Liver (tissue), 3 donors: Measurements from ENCODE around the gene TBC1D10A.

Source experiments
- FOXA1 ChIP-seq: IDR thresholded peaks from 2 replicates; pipeline ENCODE4 v1.6.1; 2016; ENCODE audit warnings: antibody characterized with exemption
- GABPA ChIP-seq, 2 donors: IDR thresholded peaks in 1 of 2; conservative IDR thresholded peaks in 1 of 2; 2 replicates each; pipeline ENCODE4 v1.6.1; 2016; ENCODE audit warnings: antibody characterized with exemption in 2 of 2, mild to moderate bottlenecking in 1 of 2, moderate library complexity in 1 of 2
- JUND ChIP-seq, 2 donors: IDR thresholded peaks; 2 replicates each; pipeline ENCODE4 v1.6.1; 2016; ENCODE audit warnings: antibody characterized with exemption in 2 of 2
- NR2F2 ChIP-seq: IDR thresholded peaks from 2 replicates; pipeline ENCODE4 v1.6.1; 2016; ENCODE audit warnings: antibody characterized with exemption
- RAD21 ChIP-seq, 2 donors: IDR thresholded peaks; 2 replicates each; pipeline ENCODE4 v1.6.1; 2016; ENCODE audit warnings: antibody characterized with exemption in 2 of 2, mild to moderate bottlenecking in 2 of 2
- RXRA ChIP-seq, 2 donors: IDR thresholded peaks; 2 replicates each; pipeline ENCODE4 v1.6.1; 2017 to 2018; ENCODE audit warnings: antibody characterized with exemption in 2 of 2, mild to moderate bottlenecking in 1 of 2
- TAF1 ChIP-seq: conservative IDR thresholded peaks from 2 replicates; pipeline ENCODE4 v1.6.1; 2016; ENCODE audit warnings: antibody characterized with exemption, mild to moderate bottlenecking
- YY1 ChIP-seq: IDR thresholded peaks from 2 replicates; pipeline ENCODE4 v1.6.1; 2016; ENCODE audit warnings: antibody characterized with exemption, mild to moderate bottlenecking
- TF ChIP-seq, protein P1 (sequence below): fragments of 150-350 bp; IDR thresholded peaks from 2 replicates; pipeline ENCODE4 v1.5.1; 2017; ENCODE audit warnings: improper control_type of control experiment, low read depth, low read length; ENCODE audit not compliant: missing input control
- TF ChIP-seq, protein P2 (sequence below): IDR thresholded peaks from 2 replicates; pipeline ENCODE4 v1.6.1; 2016; ENCODE audit warnings: antibody characterized with exemption
- TF ChIP-seq, protein P3 (sequence below): IDR thresholded peaks from 2 replicates; pipeline ENCODE4 v1.6.1; 2016; ENCODE audit warnings: antibody characterized with exemption
- TF ChIP-seq, protein P4 (sequence below): IDR thresholded peaks from 2 replicates; pipeline ENCODE4 v1.6.1; 2016; ENCODE audit warnings: antibody characterized with exemption, mild to moderate bottlenecking
- TF ChIP-seq, protein P5 (sequence below): IDR thresholded peaks from 2 replicates; pipeline ENCODE4 v1.6.1; 2016; ENCODE audit warnings: antibody characterized with exemption
- donor health status: healthy.
- donor health status: healthy.

DNA sequence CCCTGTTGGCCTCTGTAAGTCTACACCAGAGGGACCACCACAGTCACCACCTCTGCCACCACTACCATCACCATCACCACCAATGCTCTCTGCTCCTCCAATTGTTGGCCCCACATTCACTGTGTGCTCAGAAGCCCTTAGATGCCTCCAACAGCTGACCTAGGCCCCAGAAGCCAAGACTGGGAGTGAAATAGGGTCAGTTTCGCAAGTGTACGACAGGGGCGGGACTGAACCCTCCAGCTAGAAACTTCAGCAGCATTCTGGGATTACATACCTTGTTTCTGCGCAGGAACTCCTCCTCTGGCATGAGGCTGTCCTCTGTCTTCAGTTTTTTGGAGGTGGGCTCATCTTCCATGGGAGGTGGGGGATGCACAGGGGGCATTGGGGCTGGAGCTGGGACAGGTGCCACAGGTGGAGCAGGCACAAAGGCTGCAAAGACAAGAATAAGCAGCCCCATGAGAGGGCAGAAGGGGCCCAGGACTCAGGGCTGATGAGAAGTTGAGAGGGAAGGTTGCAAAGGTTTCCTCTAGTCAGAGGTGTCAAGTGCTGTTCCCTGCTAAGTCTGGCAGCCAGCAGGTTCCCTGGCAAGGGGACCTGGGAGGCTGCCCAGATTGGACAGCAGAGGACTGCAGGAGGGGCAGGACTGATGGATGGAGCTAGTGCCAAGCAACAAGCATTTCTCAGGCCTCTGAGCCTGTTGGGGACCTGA lies 10.2 kb upstream of the TBC1D10A start:
- TF ChIP-seq, protein P1, sequence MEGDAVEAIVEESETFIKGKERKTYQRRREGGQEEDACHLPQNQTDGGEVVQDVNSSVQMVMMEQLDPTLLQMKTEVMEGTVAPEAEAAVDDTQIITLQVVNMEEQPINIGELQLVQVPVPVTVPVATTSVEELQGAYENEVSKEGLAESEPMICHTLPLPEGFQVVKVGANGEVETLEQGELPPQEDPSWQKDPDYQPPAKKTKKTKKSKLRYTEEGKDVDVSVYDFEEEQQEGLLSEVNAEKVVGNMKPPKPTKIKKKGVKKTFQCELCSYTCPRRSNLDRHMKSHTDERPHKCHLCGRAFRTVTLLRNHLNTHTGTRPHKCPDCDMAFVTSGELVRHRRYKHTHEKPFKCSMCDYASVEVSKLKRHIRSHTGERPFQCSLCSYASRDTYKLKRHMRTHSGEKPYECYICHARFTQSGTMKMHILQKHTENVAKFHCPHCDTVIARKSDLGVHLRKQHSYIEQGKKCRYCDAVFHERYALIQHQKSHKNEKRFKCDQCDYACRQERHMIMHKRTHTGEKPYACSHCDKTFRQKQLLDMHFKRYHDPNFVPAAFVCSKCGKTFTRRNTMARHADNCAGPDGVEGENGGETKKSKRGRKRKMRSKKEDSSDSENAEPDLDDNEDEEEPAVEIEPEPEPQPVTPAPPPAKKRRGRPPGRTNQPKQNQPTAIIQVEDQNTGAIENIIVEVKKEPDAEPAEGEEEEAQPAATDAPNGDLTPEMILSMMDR, result no peak
- TF ChIP-seq RAD21 (IDR thresholded peaks at IDR 0.05), result no peak
- TF ChIP-seq JUND (IDR thresholded peaks at IDR 0.05), result no peak
- no peak for TF ChIP-seq FOXA1
- no peak for TF ChIP-seq YY1
- no peak for TF ChIP-seq TAF1
- TF ChIP-seq, protein P2, sequence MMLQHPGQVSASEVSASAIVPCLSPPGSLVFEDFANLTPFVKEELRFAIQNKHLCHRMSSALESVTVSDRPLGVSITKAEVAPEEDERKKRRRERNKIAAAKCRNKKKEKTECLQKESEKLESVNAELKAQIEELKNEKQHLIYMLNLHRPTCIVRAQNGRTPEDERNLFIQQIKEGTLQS, result no peak
- TF ChIP-seq, protein P3, sequence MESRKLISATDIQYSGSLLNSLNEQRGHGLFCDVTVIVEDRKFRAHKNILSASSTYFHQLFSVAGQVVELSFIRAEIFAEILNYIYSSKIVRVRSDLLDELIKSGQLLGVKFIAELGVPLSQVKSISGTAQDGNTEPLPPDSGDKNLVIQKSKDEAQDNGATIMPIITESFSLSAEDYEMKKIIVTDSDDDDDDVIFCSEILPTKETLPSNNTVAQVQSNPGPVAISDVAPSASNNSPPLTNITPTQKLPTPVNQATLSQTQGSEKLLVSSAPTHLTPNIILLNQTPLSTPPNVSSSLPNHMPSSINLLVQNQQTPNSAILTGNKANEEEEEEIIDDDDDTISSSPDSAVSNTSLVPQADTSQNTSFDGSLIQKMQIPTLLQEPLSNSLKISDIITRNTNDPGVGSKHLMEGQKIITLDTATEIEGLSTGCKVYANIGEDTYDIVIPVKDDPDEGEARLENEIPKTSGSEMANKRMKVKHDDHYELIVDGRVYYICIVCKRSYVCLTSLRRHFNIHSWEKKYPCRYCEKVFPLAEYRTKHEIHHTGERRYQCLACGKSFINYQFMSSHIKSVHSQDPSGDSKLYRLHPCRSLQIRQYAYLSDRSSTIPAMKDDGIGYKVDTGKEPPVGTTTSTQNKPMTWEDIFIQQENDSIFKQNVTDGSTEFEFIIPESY, result no peak
- TF ChIP-seq, protein P4, sequence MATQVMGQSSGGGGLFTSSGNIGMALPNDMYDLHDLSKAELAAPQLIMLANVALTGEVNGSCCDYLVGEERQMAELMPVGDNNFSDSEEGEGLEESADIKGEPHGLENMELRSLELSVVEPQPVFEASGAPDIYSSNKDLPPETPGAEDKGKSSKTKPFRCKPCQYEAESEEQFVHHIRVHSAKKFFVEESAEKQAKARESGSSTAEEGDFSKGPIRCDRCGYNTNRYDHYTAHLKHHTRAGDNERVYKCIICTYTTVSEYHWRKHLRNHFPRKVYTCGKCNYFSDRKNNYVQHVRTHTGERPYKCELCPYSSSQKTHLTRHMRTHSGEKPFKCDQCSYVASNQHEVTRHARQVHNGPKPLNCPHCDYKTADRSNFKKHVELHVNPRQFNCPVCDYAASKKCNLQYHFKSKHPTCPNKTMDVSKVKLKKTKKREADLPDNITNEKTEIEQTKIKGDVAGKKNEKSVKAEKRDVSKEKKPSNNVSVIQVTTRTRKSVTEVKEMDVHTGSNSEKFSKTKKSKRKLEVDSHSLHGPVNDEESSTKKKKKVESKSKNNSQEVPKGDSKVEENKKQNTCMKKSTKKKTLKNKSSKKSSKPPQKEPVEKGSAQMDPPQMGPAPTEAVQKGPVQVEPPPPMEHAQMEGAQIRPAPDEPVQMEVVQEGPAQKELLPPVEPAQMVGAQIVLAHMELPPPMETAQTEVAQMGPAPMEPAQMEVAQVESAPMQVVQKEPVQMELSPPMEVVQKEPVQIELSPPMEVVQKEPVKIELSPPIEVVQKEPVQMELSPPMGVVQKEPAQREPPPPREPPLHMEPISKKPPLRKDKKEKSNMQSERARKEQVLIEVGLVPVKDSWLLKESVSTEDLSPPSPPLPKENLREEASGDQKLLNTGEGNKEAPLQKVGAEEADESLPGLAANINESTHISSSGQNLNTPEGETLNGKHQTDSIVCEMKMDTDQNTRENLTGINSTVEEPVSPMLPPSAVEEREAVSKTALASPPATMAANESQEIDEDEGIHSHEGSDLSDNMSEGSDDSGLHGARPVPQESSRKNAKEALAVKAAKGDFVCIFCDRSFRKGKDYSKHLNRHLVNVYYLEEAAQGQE, result no peak
- TF ChIP-seq GABPA (IDR thresholded peaks at IDR 0.05 in 1 of 2, conservative IDR thresholded peaks at IDR 0.05 in 1 of 2), result no peak
- TF ChIP-seq, protein P5, sequence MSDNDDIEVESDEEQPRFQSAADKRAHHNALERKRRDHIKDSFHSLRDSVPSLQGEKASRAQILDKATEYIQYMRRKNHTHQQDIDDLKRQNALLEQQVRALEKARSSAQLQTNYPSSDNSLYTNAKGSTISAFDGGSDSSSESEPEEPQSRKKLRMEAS, result no peak
- TF ChIP-seq RXRA (IDR thresholded peaks at IDR 0.05), result no peak
- no peak for TF ChIP-seq NR2F2
